SU-DHL-6 (cell line): ENCODE data around the gene SLC22A5.

ENCODE experiments used
- H2AFZ ChIP-seq: fragments of 200-600 bp; sonication (generic); 2 replicates; pipeline ENCODE4 v1.6.1; 2014; ENCODE audit warnings: low read depth, mild to moderate bottlenecking, moderate library complexity, mixed read lengths, antibody characterized with exemption, low read length; ENCODE audit not compliant: severe bottlenecking
- H3F3A ChIP-seq: fragments of 200-600 bp; shearing (Covaris generic); 2 replicates; pipeline ENCODE4 v1.6.0; 2016; ENCODE audit warnings: antibody characterized with exemption, mild to moderate bottlenecking; ENCODE audit not compliant: insufficient read depth
- H3K27ac ChIP-seq: fragments of 200-600 bp; sonication (generic); 2 replicates; pipeline ENCODE4 v1.5.1; 2016; ENCODE audit warnings: low read depth, mild to moderate bottlenecking, low read length, moderate library complexity, mixed read lengths
- H3K27me3 ChIP-seq: fragments of 200-600 bp; sonication (generic), shearing (Covaris generic); 2 replicates; pipeline ENCODE4 v1.6.0; 2014; ENCODE audit warnings: mild to moderate bottlenecking, low read length
- H3K36me3 ChIP-seq: fragments of 200-600 bp; sonication (generic); 2 replicates; pipeline ENCODE4 v1.6.1; 2014; ENCODE audit warnings: mild to moderate bottlenecking, low read length, mixed read lengths
- H3K4me2 ChIP-seq: fragments of 300-600, 200-600 bp; shearing (Covaris generic), sonication (generic); 2 replicates; pipeline ENCODE4 v1.6.0; 2014; ENCODE audit warnings: low read length, low read depth, mild to moderate bottlenecking; ENCODE audit not compliant: poor library complexity, severe bottlenecking
- H3K4me3 ChIP-seq: fragments of 200-600 bp; sonication (generic); 2 replicates; pipeline ENCODE4 v1.5.1; 2014; ENCODE audit warnings: antibody characterized with exemption, low read length, mild to moderate bottlenecking, mixed read lengths; ENCODE audit not compliant: insufficient read depth, poor library complexity, severe bottlenecking
- H3K79me2 ChIP-seq: fragments of 200-600 bp; sonication (generic); 2 replicates; pipeline ENCODE4 v1.6.1; 2014; ENCODE audit warnings: mild to moderate bottlenecking, low read length, moderate library complexity; ENCODE audit not compliant: insufficient read depth
- H3K9ac ChIP-seq: fragments of 200-600 bp; sonication (generic); 2 replicates; pipeline ENCODE4 v1.7.0; 2014; ENCODE audit warnings: mild to moderate bottlenecking, low read length
- H3K9me2 ChIP-seq: fragments of 200-600 bp; sonication (generic); replicated peaks from 2 replicates; pipeline ENCODE4 v1.6.1; 2014; ENCODE audit warnings: low read length; ENCODE audit not compliant: insufficient read depth
- H3K9me3 ChIP-seq: fragments of 200-600 bp; sonication (generic); 2 replicates; pipeline ENCODE4 v1.6.1; 2014; ENCODE audit warnings: low read length, mixed read lengths; ENCODE audit not compliant: insufficient read depth
- H4K20me1 ChIP-seq: fragments of 200-600 bp; sonication (generic); 2 replicates; pipeline ENCODE4 v1.6.1; 2014; ENCODE audit warnings: low read depth, mild to moderate bottlenecking, antibody characterized with exemption, low read length, moderate library complexity, mixed read lengths
- CTCF ChIP-seq: fragments of 200-600 bp; sonication (generic); IDR thresholded peaks from one replicate; pipeline ENCODE4 v1.5.1; 2017; ENCODE audit warnings: antibody characterized with exemption, mild to moderate bottlenecking, low read length, moderate library complexity; ENCODE audit not compliant: insufficient read depth, poor library complexity, severe bottlenecking
- EZH2phosphoT487 ChIP-seq: fragments of 200-600 bp; sonication (generic), shearing (Covaris generic); conservative IDR thresholded peaks from 2 replicates; pipeline ENCODE4 v1.6.1; 2018; ENCODE audit warnings: mild to moderate bottlenecking, antibody characterized with exemption, low read length, moderate library complexity, mixed read lengths

Gene SLC22A5

GRCh38 chr5:132405646-132406045 lies 36.1 kb downstream of the SLC22A5 start:
- no peaks in the 10 kb centered on the region for H3K36me3 ChIP-seq
- no peak overlapping the region for H3K4me3 ChIP-seq
- no peaks in the 10 kb centered on the region for H4K20me1 ChIP-seq
- no peaks in the 10 kb centered on the region for H3K27me3 ChIP-seq
- H2AFZ ChIP-seq, result no peak overlapping the region
- no peak overlapping the region for H3K9ac ChIP-seq
- H3F3A ChIP-seq, result peaks cover 9% of the 10 kb centered on the region; the same call in 1 of the 2 replicates
- no peaks in the 10 kb centered on the region for H3K9me3 ChIP-seq
- H3K79me2 ChIP-seq, result no peaks in the 10 kb centered on the region
- TF ChIP-seq CTCF (no peak), EZH2phosphoT487 (no peak)
- no peak overlapping the region for H3K27ac ChIP-seq
- H3K9me2 ChIP-seq, result no peaks in the 10 kb centered on the region
- H3K4me2 ChIP-seq, result no peak overlapping the region

GRCh38 chr5:132406144-132406783 lies 36.8 kb downstream of the SLC22A5 start:
- H3K27ac ChIP-seq, result no peak overlapping the region
- no peaks in the 10 kb centered on the region for H3K9me3 ChIP-seq
- no peak overlapping the region for H3K4me2 ChIP-seq
- H3F3A ChIP-seq, result peaks cover 9% of the 10 kb centered on the region; the same call in 1 of the 2 replicates
- no peaks in the 10 kb centered on the region for H3K36me3 ChIP-seq
- no peaks in the 10 kb centered on the region for H4K20me1 ChIP-seq
- H3K4me3 ChIP-seq, result no peak overlapping the region
- no peaks in the 10 kb centered on the region for H3K79me2 ChIP-seq
- TF ChIP-seq CTCF (no peak), EZH2phosphoT487 (no peak)
- no peak overlapping the region for H3K9ac ChIP-seq
- H3K27me3 ChIP-seq, result no peaks in the 10 kb centered on the region
- H3K9me2 ChIP-seq, result no peaks in the 10 kb centered on the region
- H2AFZ ChIP-seq, result no peak overlapping the region

GRCh38 chr5:132407970-132408369 lies 38.5 kb downstream of the SLC22A5 start:
- Histone ChIP-seq H4K20me1 (no peaks in the 10 kb centered on the region), H3K9me3 (no peaks in the 10 kb centered on the region), H3K27ac (no peak overlapping the region), H3K27me3 (no peaks in the 10 kb centered on the region), H3K36me3 (no peaks in the 10 kb centered on the region), H2AFZ (no peak overlapping the region), H3F3A (peaks cover 9% of the 10 kb centered on the region; the same call in 1 of the 2 replicates), H3K79me2 (no peaks in the 10 kb centered on the region), H3K4me3 (no peak overlapping the region), H3K9ac (no peak overlapping the region), H3K9me2 (no peaks in the 10 kb centered on the region), H3K4me2 (no peak overlapping the region)
- TF ChIP-seq CTCF (no peak), EZH2phosphoT487 (no peak)
